HepG2 (cell line): ENCODE measurements around the gene RTRAF.

Experiments used
- ARID2 ChIP-seq: sonication (generic); formaldehyde crosslinking; IDR thresholded peaks from 2 replicates; pipeline ENCODE4 v1.8.1; 2022; ENCODE audit warnings: mild to moderate bottlenecking, missing genetic modification reagents, borderline replicate concordance
- CTCF ChIP-seq: sonication (generic); formaldehyde crosslinking; IDR thresholded peaks from 2 replicates; pipeline ENCODE4 v1.5.0; 2020; ENCODE audit warnings: mild to moderate bottlenecking, missing genetic modification reagents, moderate library complexity
- GATAD1 ChIP-seq: IDR thresholded peaks from 2 replicates; pipeline ENCODE4 v1.6.1; 2016; ENCODE audit warnings: missing genetic modification reagents, missing compliant biosample characterization
- HMG20B ChIP-seq: conservative IDR thresholded peaks from 2 replicates; pipeline ENCODE4 v1.6.1; 2016; ENCODE audit warnings: missing genetic modification reagents, missing compliant biosample characterization
- KDM1A ChIP-seq: IDR thresholded peaks from 2 replicates; pipeline ENCODE4 v1.6.1; 2016; ENCODE audit warnings: missing compliant biosample characterization
- MYC ChIP-seq: sonication (generic); formaldehyde crosslinking; IDR thresholded peaks from 2 replicates; pipeline ENCODE4 v1.9.0; 2021; ENCODE audit warnings: missing genetic modification reagents, borderline replicate concordance
- NFE2 ChIP-seq: sonication (generic); formaldehyde crosslinking; IDR thresholded peaks from 2 replicates; pipeline ENCODE4 v1.4.0; 2020; ENCODE audit warnings: missing genetic modification reagents
- SMC3 ChIP-seq: IDR thresholded peaks from 2 replicates; pipeline ENCODE4 v1.6.1; 2011; ENCODE audit warnings: low read length, improper control_type of control experiment
- SP1 ChIP-seq, 2 experiments: fragments of 450-650 bp in 1 of 2; sonication (generic) in 1 of 2; formaldehyde crosslinking in 1 of 2; IDR thresholded peaks; 2 replicates each; pipeline versions ENCODE4 v1.4.0 to v1.6.1; 2016 to 2020; ENCODE audit warnings: missing genetic modification reagents in 1 of 2
- ZNF263 ChIP-seq: sonication (generic); formaldehyde crosslinking; IDR thresholded peaks from 2 replicates; pipeline ENCODE4 v1.4.0; 2020; ENCODE audit warnings: missing genetic modification reagents

GRCh38 chr14:51957950-51958349, 31.4 kb upstream of the RTRAF start:
- TF ChIP-seq SP1 (IDR thresholded peaks at IDR 0.05) (no peak), SP1 (CRISPR knock-in tag; IDR thresholded peaks at IDR 0.05) (no peak), CTCF (CRISPR knock-in tag) (no peak), GATAD1 (CRISPR knock-in tag) (no peak), KDM1A (no peak), ARID2 (CRISPR knock-in tag) (no peak), MYC (CRISPR knock-in tag) (no peak), HMG20B (CRISPR knock-in tag) (no peak), ZNF263 (CRISPR knock-in tag) (no peak), NFE2 (CRISPR knock-in tag) (no peak), SMC3 (no peak)
